Measurements from ENCODE around the gene ALPI. TPM values are rescaled to one million over a fixed set of nuclear protein-coding genes. Genes with fewer than 3 reads are reported as not detected.

Gene ALPI
- total RNA-seq, 1 donor from 2014 or later, result not detected

GRCh38 chr2:232506709-232507108 is 50.8 kb downstream of the ALPI start:
- Histone ChIP-seq H3K4me2 (peak overlapping the region; percentile 52), H3K4me1 (peaks cover 21% of the 10 kb centered on the region), H3K9ac (no peak overlapping the region), H3K4me3 (no peak overlapping the region), H3K27ac (no peak overlapping the region), H3K79me2 (ENCODE audit: low read depth) (no peaks in the 10 kb centered on the region), H3K36me3 (no peaks in the 10 kb centered on the region), H3F3A (ENCODE audit: low read depth) (peaks cover 15% of the 10 kb centered on the region), H3K9me3 (ENCODE audit: low read depth) (no peaks in the 10 kb centered on the region), H3K27me3 (peaks cover 54% of the 10 kb centered on the region), H2AFZ (replicated peaks) (no peak overlapping the region), H4K20me1 (ENCODE audit: low read depth) (peaks cover 26% of the 10 kb centered on the region)
- H3K4me3 Mint-ChIP-seq, result no peak overlapping the region
- peaks cover 43% of the 10 kb centered on the region for H3K4me1 Mint-ChIP-seq
- no peaks in the 10 kb centered on the region for H3K36me3 Mint-ChIP-seq
- TF ChIP-seq CTCF (IDR thresholded peaks at IDR 0.05), result no peak
- no peak for TF ChIP-seq EZH2phosphoT487 (IDR thresholded peaks at IDR 0.05)
- no peak for TF ChIP-seq EZH2 (IDR thresholded peaks at IDR 0.05)
- H3K9me3 Mint-ChIP-seq, result no peaks in the 10 kb centered on the region
- H3K27ac Mint-ChIP-seq, result no peak overlapping the region
- peaks cover 38% of the 10 kb centered on the region for H3K27me3 Mint-ChIP-seq (ENCODE audit: insufficient read depth, low read depth)
- no peak for DNase-seq (ENCODE audit: low spot score)

- Histone ChIP-seq H3K4me3 (no peak overlapping the region), H3F3A (ENCODE audit: low read depth) (peaks cover 13% of the 10 kb centered on the region), H3K9ac (no peak overlapping the region), H2AFZ (replicated peaks) (no peak overlapping the region), H3K79me2 (ENCODE audit: low read depth) (no peaks in the 10 kb centered on the region), H3K4me2 (no peak overlapping the region), H3K36me3 (no peaks in the 10 kb centered on the region), H4K20me1 (ENCODE audit: low read depth) (peaks cover 18% of the 10 kb centered on the region), H3K27ac (no peak overlapping the region), H3K4me1 (peaks cover 12% of the 10 kb centered on the region), H3K9me3 (ENCODE audit: low read depth) (no peaks in the 10 kb centered on the region), H3K27me3 (peaks cover 38% of the 10 kb centered on the region)
- Mint-ChIP-seq H3K27me3 (ENCODE audit: insufficient read depth, low read depth) (peaks cover 37% of the 10 kb centered on the region), H3K27ac (no peak overlapping the region), H3K4me3 (no peak overlapping the region), H3K36me3 (no peaks in the 10 kb centered on the region), H3K4me1 (peaks cover 40% of the 10 kb centered on the region), H3K9me3 (no peaks in the 10 kb centered on the region)
- DNase-seq (ENCODE audit: low spot score), result no peak
- TF ChIP-seq EZH2 (IDR thresholded peaks at IDR 0.05) (no peak), EZH2phosphoT487 (IDR thresholded peaks at IDR 0.05) (no peak), CTCF (IDR thresholded peaks at IDR 0.05) (peak; percentile 18)
Measured at GRCh38 chr2:232508251-232508650, 52.3 kb downstream of the ALPI start.

Other genes with a start within 250 kb of the ALPI start
- gene ALPP, start 77.4 kb upstream of the ALPI start, total RNA-seq (ENCODE audit: low replicate concordance), result not detected in 2 replicates
- not detected in 2 replicates for gene ALPG, start 49.3 kb upstream of the ALPI start, total RNA-seq (ENCODE audit: low replicate concordance)
- 0.84 and 3.8 TPM in 2 replicates for gene ECEL1, start 31.7 kb downstream of the ALPI start, total RNA-seq (ENCODE audit: low replicate concordance)
- not detected in 2 replicates for gene PRSS56, start 64.2 kb downstream of the ALPI start, total RNA-seq (ENCODE audit: low replicate concordance)
- gene CHRND, start 70.0 kb downstream of the ALPI start, total RNA-seq (ENCODE audit: low replicate concordance), result 0.19 TPM in 1 of 2 replicates, not detected in the other
- not detected in 2 replicates for gene CHRNG, start 83.5 kb downstream of the ALPI start, total RNA-seq (ENCODE audit: low replicate concordance)
- 12.2 and 14.6 TPM in 2 replicates for gene TIGD1, start 94.4 kb downstream of the ALPI start, total RNA-seq (ENCODE audit: low replicate concordance)
- gene EIF4E2, start 94.5 kb downstream of the ALPI start, total RNA-seq (ENCODE audit: low replicate concordance), result 72.5 and 97.0 TPM in 2 replicates
- gene EFHD1, start 177.5 kb downstream of the ALPI start, total RNA-seq (ENCODE audit: low replicate concordance), result 5.9 and 7.0 TPM in 2 replicates
- gene GIGYF2, start 241.2 kb downstream of the ALPI start, total RNA-seq (ENCODE audit: low replicate concordance), result 71.4 and 76.3 TPM in 2 replicates